Cardiac fibroblast (primary cell): ENCODE data around the gene GET4.

Source experiments
- DNase-seq, 2 donors: peaks; one replicate each; pipeline versions ENCODE4 v3.0.0 to v3.0.0-alpha.2; 2010; ENCODE audit warnings: low read depth in 2 of 2
- H3K4me3 ChIP-seq, 2 donors: replicated peaks in 1 of 2; 1 replicate in 1 of 2; 2 replicates in 1 of 2; pipeline ENCODE4 v1.5.1; 2011; ENCODE audit warnings: low read depth in 2 of 2, low read length in 2 of 2, mild to moderate bottlenecking in 2 of 2, moderate library complexity in 1 of 2
- TF ChIP-seq, protein P1 (sequence below): IDR thresholded peaks from one replicate; pipeline ENCODE4 v1.5.1; 2011; ENCODE audit warnings: low read depth, mild to moderate bottlenecking, low read length, inconsistent platforms

The GET4 gene

DNA sequence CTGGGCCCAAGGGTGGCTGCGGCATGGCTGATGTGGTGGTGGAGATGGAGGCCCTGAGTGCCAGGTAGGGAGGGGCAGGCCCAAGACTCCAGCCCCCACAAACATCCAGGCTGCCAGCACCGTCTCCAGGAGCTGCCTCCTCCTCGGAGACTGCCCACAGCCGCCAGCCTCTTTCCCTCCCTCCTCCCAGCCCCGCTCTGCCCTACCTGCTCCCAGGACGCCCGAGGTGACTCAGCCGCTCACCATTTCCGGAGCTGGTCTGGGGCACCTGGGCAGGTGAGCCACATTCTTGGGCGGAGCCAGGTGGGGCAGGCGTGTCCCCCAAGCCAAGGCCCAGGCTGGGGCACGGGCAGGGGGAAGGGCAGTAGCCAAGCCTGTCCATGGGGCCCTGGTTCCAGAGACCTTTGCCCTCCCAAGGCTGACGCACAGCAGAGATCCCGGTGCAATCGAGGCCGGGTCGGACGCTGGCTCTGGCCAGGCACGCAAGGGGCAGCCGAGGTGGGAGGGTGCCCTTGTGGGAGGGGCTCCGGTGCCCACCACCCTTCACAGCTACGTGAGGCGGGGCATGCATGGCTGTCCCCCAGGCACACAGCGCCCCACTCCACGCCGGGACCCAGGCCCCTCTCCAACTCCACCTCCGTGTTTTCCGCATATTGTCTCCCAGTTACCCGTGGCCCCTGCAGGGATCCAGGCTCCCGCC is 69.4 kb downstream of the GET4 start:
- DNase-seq = no peak
- no peak overlapping the region for H3K4me3 ChIP-seq
- TF ChIP-seq, protein P1, sequence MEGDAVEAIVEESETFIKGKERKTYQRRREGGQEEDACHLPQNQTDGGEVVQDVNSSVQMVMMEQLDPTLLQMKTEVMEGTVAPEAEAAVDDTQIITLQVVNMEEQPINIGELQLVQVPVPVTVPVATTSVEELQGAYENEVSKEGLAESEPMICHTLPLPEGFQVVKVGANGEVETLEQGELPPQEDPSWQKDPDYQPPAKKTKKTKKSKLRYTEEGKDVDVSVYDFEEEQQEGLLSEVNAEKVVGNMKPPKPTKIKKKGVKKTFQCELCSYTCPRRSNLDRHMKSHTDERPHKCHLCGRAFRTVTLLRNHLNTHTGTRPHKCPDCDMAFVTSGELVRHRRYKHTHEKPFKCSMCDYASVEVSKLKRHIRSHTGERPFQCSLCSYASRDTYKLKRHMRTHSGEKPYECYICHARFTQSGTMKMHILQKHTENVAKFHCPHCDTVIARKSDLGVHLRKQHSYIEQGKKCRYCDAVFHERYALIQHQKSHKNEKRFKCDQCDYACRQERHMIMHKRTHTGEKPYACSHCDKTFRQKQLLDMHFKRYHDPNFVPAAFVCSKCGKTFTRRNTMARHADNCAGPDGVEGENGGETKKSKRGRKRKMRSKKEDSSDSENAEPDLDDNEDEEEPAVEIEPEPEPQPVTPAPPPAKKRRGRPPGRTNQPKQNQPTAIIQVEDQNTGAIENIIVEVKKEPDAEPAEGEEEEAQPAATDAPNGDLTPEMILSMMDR = no peak
